Measurements from ENCODE around the gene OR2T10. TPM values are rescaled to one million over a fixed set of nuclear protein-coding genes. Genes with fewer than 3 reads are reported as not detected.
A peak's percentile ranks its signal among the peaks of the same experiment; 100 is the strongest.
"Not testable (repeated sequence)": the region's sequence is repeated elsewhere in the genome, so short reads cannot be mapped to it uniquely, and the experiment has no call there.

The OR2T10 gene
- not detected for total RNA-seq
- long read RNA-seq: 0 reads

GRCh38 chr1:248597589-248597988, at the start of gene OR2T10:
Gene OR2T10 (minus strand): TSS chr1:248597700. CDS start chr1:248593768, 3,932 bp downstream.
- DNase-seq (no peak), ATAC-seq (no peak)
- intact Hi-C loops (cut with DNase I, micrococcal nuclease): no loop called here

- intact Hi-C loops (cut with DNase I, micrococcal nuclease): loop anchor here in 1 of 2 donors (5.0 kb wide), 1 partner anchor 203 kb away; no protein-coding TSS in a partner anchor
- not testable (repeated sequence) for ATAC-seq, DNase-seq
Observed at GRCh38 chr1:248645178-248645577, 47.7 kb upstream of the OR2T10 start, which contains the start of gene OR2T35. Gene OR2T35 (minus strand): TSS chr1:248645278. CDS start chr1:248639258, 6,020 bp downstream.

- DNase-seq; intact Hi-C loops (cut with DNase I, micrococcal nuclease); ATAC-seq: not testable (repeated sequence)
Observed at GRCh38 chr1:248642971-248643651, 45.6 kb upstream of the OR2T10 start.

- DNase-seq; ATAC-seq; intact Hi-C loops (cut with DNase I, micrococcal nuclease): not testable (repeated sequence)
Observed at GRCh38 chr1:248641583-248641982, 44.1 kb upstream of the OR2T10 start.

- ATAC-seq: not testable (repeated sequence)
Observed at GRCh38 chr1:248640906-248641305, 43.4 kb upstream of the OR2T10 start.

GRCh38 chr1:248639652-248640051, 42.2 kb upstream of the OR2T10 start:
- ATAC-seq; DNase-seq; intact Hi-C loops (cut with DNase I, micrococcal nuclease): not testable (repeated sequence)

More at GRCh38 chr1:248640906-248641305, 43.4 kb upstream of the OR2T10 start:
- intact Hi-C loops (cut with DNase I, micrococcal nuclease); DNase-seq: not testable (repeated sequence)

- intact Hi-C loops (cut with DNase I, micrococcal nuclease); ATAC-seq; DNase-seq: not testable (repeated sequence)
Observed at GRCh38 chr1:248636612-248637011, 39.1 kb upstream of the OR2T10 start.

- ATAC-seq: peak; percentile 24
- DNase-seq; intact Hi-C loops (cut with DNase I, micrococcal nuclease): not testable (repeated sequence)
Observed at GRCh38 chr1:248634991-248635390, 37.5 kb upstream of the OR2T10 start, which contains the start of gene OR2T11. Gene OR2T11 (minus strand): TSS chr1:248635091. CDS start chr1:248627128, 7,963 bp downstream.

- ATAC-seq (peak; percentile 95), DNase-seq (peak in 1 of 2 donors; percentile 29)
- intact Hi-C loops (cut with DNase I, micrococcal nuclease): no loop called here
Observed at GRCh38 chr1:248631354-248632008, 34.0 kb upstream of the OR2T10 start.

- DNase-seq (no peak), ATAC-seq (no peak)
- intact Hi-C loops (cut with DNase I, micrococcal nuclease): no loop called here
Observed at GRCh38 chr1:248630551-248630950, 33.1 kb upstream of the OR2T10 start.

GRCh38 chr1:248627971-248628844, 30.7 kb upstream of the OR2T10 start:
- ATAC-seq (no peak), DNase-seq (no peak)
- intact Hi-C loops (cut with DNase I, micrococcal nuclease): no loop called here

- DNase-seq (no peak), ATAC-seq (no peak)
- intact Hi-C loops (cut with DNase I, micrococcal nuclease): no loop called here
Observed at GRCh38 chr1:248625971-248626370, 28.5 kb upstream of the OR2T10 start.

GRCh38 chr1:248625166-248625565, 27.7 kb upstream of the OR2T10 start:
- ATAC-seq: no peak
- intact Hi-C loops (cut with DNase I, micrococcal nuclease): no loop called here

GRCh38 chr1:248622570-248623001, 25.1 kb upstream of the OR2T10 start:
- ATAC-seq (peak; percentile 76), DNase-seq (no peak)
- intact Hi-C loops (cut with DNase I, micrococcal nuclease): no loop called here

More at GRCh38 chr1:248625166-248625565, 27.7 kb upstream of the OR2T10 start:
- no peak for DNase-seq

- intact Hi-C loops (cut with DNase I, micrococcal nuclease): no loop called here
- ATAC-seq (no peak), DNase-seq (no peak)
Observed at GRCh38 chr1:248621770-248622169, 24.3 kb upstream of the OR2T10 start.

GRCh38 chr1:248618878-248619277, 21.4 kb upstream of the OR2T10 start:
- intact Hi-C loops (cut with DNase I, micrococcal nuclease): no loop called here
- peak in 1 of 2 donors; percentile 65 for DNase-seq
- ATAC-seq: peak; percentile 27

- no peak for DNase-seq
- no peak for ATAC-seq
Observed at GRCh38 chr1:248618119-248618518, 20.6 kb upstream of the OR2T10 start.

GRCh38 chr1:248613742-248614141, 16.2 kb upstream of the OR2T10 start:
- ATAC-seq (no peak), DNase-seq (no peak)
- intact Hi-C loops (cut with DNase I, micrococcal nuclease): no loop called here

More at GRCh38 chr1:248618119-248618518, 20.6 kb upstream of the OR2T10 start:
- intact Hi-C loops (cut with DNase I, micrococcal nuclease): no loop called here

Data from left colon (tissue), 2 donors.